ENCODE results near the gene PIK3CD.

GRCh38 chr1:9657521-9658032 lies 6.0 kb downstream of the PIK3CD start:
- TF ChIP-seq CTCF (IDR thresholded peaks at IDR 0.05) (no peak), POLR2AphosphoS5 (IDR thresholded peaks at IDR 0.05) (no peak)
